SH-SY5Y (cell line): Measurements from ENCODE around the gene RTN4RL1.

ENCODE experiments used
- GATA2 ChIP-seq: IDR thresholded peaks from 2 replicates; pipeline ENCODE4 v1.6.1; 2011; ENCODE audit warnings: mild to moderate bottlenecking, low read depth, low read length
- GATA3 ChIP-seq: IDR thresholded peaks from 2 replicates; pipeline ENCODE4 v1.6.1; 2011; ENCODE audit warnings: low read depth, mild to moderate bottlenecking, low read length, moderate library complexity

- no peak for TF ChIP-seq GATA2
- no peak for TF ChIP-seq GATA3
Measured at GRCh38 chr17:2051061-2051932, 26.2 kb upstream of the RTN4RL1 start.
